ENCODE measurements around the gene LRCH4.

GRCh38 chr7:100575746-100576383 is 10.1 kb downstream of the LRCH4 start:
- TF ChIP-seq POLR2A (IDR thresholded peaks at IDR 0.05; ENCODE audit: low read length) (no peak), GATA1 (IDR thresholded peaks at IDR 0.05; ENCODE audit: low read depth, low read length) (no peak)
